Cardiac fibroblast (primary cell): ENCODE data around the gene CEP192.

Experiments
- DNase-seq, 2 donors: peaks; one replicate each; pipeline versions ENCODE4 v3.0.0 to v3.0.0-alpha.2; 2010; ENCODE audit warnings: low read depth in 2 of 2
- H3K4me3 ChIP-seq, 2 donors: replicated peaks in 1 of 2; 1 replicate in 1 of 2; 2 replicates in 1 of 2; pipeline ENCODE4 v1.5.1; 2011; ENCODE audit warnings: low read depth in 2 of 2, low read length in 2 of 2, mild to moderate bottlenecking in 2 of 2, moderate library complexity in 1 of 2
- TF ChIP-seq, protein P1 (sequence below): IDR thresholded peaks from one replicate; pipeline ENCODE4 v1.5.1; 2011; ENCODE audit warnings: low read depth, mild to moderate bottlenecking, low read length, inconsistent platforms

Gene CEP192

DNA sequence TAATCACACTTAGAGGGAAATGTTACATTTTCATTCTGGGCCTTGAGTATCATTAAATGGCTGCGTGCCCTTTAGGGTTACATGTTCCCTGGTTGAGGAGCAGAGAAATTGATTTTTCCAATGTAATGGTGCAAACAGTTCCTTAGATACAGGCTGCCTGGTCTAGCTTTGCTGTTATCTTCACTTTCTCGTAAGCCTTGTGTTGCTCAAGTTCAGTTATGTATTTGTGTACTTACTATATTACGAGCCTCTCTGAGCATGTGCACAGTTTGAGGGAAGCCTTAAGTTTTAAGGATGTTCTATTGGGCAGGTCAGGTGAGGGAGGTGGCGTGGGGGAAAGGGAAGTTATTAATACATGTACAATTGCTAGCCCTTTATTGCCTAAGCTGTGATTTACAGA is 23.7 kb downstream of the CEP192 start:
- no peak overlapping the region for H3K4me3 ChIP-seq
- no peak for DNase-seq
- TF ChIP-seq, protein P1, sequence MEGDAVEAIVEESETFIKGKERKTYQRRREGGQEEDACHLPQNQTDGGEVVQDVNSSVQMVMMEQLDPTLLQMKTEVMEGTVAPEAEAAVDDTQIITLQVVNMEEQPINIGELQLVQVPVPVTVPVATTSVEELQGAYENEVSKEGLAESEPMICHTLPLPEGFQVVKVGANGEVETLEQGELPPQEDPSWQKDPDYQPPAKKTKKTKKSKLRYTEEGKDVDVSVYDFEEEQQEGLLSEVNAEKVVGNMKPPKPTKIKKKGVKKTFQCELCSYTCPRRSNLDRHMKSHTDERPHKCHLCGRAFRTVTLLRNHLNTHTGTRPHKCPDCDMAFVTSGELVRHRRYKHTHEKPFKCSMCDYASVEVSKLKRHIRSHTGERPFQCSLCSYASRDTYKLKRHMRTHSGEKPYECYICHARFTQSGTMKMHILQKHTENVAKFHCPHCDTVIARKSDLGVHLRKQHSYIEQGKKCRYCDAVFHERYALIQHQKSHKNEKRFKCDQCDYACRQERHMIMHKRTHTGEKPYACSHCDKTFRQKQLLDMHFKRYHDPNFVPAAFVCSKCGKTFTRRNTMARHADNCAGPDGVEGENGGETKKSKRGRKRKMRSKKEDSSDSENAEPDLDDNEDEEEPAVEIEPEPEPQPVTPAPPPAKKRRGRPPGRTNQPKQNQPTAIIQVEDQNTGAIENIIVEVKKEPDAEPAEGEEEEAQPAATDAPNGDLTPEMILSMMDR, result no peak

DNA sequence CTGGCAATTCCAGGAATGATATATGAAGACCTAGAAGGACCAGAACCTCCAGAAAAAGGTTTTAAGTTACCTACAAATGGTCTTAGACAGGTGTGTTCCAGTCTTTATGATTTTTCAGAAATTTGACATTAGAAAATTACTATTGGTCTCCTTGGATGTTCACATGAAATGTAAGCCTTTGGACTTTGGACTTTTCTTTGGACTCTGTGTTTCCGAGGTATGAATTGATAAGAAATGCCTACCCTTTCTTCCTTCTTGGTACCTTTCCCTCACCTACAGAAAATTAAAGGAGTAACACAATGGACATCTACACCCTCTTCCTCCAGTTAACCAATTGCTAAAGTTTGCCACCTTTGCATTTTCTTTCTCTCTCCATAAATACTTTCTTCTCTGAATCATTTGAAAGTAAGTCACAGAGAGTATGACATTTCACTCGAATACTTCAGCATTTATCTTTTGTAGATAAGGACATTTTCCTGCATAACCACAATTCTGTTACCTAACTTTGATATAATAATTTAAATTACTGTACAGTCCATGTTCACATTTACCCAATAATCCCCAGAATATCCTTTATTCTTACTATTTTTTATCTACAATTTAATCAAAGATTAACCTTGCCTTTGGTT is 26.2 kb downstream of the CEP192 start:
- TF ChIP-seq, protein P1, result no peak
- no peak overlapping the region for H3K4me3 ChIP-seq
- no peak for DNase-seq

DNA sequence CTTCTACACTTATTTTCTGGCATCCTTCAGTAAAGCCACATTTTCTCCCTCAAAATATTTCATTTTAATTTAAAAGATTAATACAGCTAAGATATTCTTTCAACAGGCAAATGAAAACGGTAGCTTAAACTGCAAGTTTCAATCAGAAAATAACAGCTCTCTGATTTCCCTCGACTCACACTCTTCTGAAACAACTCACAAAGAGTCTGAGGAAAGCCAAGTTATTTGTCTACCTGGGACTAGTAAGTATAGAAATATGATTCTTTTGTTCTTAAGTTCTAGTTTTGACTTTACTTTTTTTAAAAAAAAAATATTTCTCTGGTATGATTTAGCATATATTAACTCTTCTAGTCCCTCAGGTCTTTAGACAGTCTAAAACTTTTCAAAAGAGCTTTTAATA is 27.2 kb downstream of the CEP192 start:
- DNase-seq, result no peak
- TF ChIP-seq, protein P1, result no peak
- H3K4me3 ChIP-seq, result no peak overlapping the region

DNA sequence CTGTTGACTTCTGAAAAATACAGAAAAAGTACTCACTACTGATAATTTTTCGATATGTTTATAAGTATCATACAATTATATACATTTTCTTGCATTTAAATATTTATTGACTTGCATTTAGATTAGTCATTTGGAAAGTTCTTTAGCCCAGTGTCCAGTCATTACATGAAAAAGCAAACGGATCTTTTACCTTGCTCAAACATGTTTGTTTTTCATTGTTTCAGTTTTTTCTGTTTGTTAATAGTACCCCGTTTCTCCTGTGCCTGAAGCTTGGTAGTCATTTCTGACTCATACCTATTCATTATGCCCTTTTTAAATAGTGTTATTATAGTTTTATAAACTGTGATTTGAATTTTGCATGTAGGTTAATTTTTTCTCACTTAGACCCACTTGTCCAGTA is 28.1 kb downstream of the CEP192 start:
- DNase-seq, result peak in 1 of 2 donors; percentile 55
- no peak overlapping the region for H3K4me3 ChIP-seq
- TF ChIP-seq, protein P1, result no peak

DNA sequence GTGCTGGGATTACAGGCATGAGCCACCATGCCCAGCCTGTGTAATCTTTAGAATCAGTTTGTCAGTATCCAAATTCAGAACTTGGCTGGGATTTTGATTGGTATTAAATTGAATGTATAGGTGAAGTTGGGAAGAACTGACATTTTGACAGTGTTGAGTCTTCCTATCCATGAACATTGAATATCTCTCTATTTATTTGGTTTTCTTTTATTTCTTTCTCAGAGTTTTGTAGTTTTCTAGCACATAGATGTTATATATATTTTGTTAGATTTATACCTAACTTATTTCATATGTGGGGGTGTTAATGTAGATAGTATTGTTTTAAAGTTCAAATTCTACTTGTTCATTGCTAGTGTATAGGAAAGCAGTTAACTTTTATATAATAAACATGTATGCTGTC is 31.5 kb downstream of the CEP192 start:
- DNase-seq, result no peak
- TF ChIP-seq, protein P1, result no peak
- no peak overlapping the region for H3K4me3 ChIP-seq

DNA sequence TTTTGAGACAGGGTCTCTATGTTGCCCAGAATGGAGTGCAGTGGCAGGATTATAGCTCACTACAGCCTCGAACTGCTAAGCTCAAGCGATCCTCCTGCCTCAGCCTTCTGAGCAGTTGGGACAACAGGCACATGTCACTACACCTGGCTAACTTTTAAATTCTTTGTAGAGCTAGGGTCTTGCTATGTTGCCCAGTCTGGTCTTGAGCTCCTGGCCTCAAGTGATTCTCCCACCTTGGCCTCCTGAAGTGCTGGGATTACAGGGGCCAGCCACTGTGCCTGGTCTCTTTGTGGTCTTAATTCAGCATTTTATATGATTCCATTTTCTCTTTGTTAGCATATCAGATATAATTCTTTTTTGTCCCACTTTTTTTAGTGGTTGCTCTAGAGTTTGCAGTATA is 34.1 kb downstream of the CEP192 start:
- H3K4me3 ChIP-seq, result no peak overlapping the region
- no peak for DNase-seq
- TF ChIP-seq, protein P1, result no peak
